Osteocyte (in vitro differentiated cells): ENCODE results near the gene FAM53B. TPM values are rescaled to one million over a fixed set of nuclear protein-coding genes. Genes with fewer than 3 reads are reported as not detected.

Experiments
- DNase-seq: peaks from one replicate; pipeline ENCODE4 v3.0.0; 2021; ENCODE audit warnings: mixed read lengths; ENCODE audit not compliant: unreplicated experiment; ENCODE audit errors: extremely low spot score
- H3K27ac Mint-ChIP-seq: one replicate; pipeline ENCODE4 v1.8.0; 2021; ENCODE audit warnings: mild to moderate bottlenecking, mixed read lengths; ENCODE audit not compliant: unreplicated experiment
- H3K27me3 Mint-ChIP-seq: one replicate; pipeline ENCODE4 v1.8.0; 2021; ENCODE audit warnings: mixed read lengths; ENCODE audit not compliant: unreplicated experiment
- H3K36me3 Mint-ChIP-seq: one replicate; pipeline ENCODE4 v1.8.0; 2021; ENCODE audit warnings: mixed read lengths; ENCODE audit not compliant: unreplicated experiment
- H3K4me1 Mint-ChIP-seq: one replicate; pipeline ENCODE4 v1.8.0; 2021; ENCODE audit warnings: mixed read lengths; ENCODE audit not compliant: unreplicated experiment
- H3K4me3 Mint-ChIP-seq: one replicate; pipeline ENCODE4 v1.8.0; 2021; ENCODE audit warnings: mild to moderate bottlenecking, moderate library complexity, mixed read lengths; ENCODE audit not compliant: unreplicated experiment
- H3K9me3 Mint-ChIP-seq: one replicate; pipeline ENCODE4 v1.8.0; 2021; ENCODE audit warnings: mixed read lengths; ENCODE audit not compliant: unreplicated experiment
- total RNA-seq: library from RNA; stranded (reverse); gene quantifications from 2 replicates; pipeline ENCODE4 v1.2.1, GENCODE V29; 2021
- TF ChIP-seq, protein P1 (sequence below): fragments of 200-600 bp; sonication (generic); IDR thresholded peaks from 2 replicates; pipeline ENCODE4 v1.5.0; 2021; ENCODE audit warnings: antibody characterized with exemption, mild to moderate bottlenecking, moderate library complexity

The FAM53B gene
- total RNA-seq, 1 donor from 2014 or later, result 14.7 TPM

GRCh38 chr10:124713679-124714255 is 30.4 kb downstream of the FAM53B start:
- no peaks in the 10 kb centered on the region for H3K27me3 Mint-ChIP-seq
- H3K36me3 Mint-ChIP-seq, result no peaks in the 10 kb centered on the region
- no peak overlapping the region for H3K4me3 Mint-ChIP-seq
- TF ChIP-seq, protein P1, sequence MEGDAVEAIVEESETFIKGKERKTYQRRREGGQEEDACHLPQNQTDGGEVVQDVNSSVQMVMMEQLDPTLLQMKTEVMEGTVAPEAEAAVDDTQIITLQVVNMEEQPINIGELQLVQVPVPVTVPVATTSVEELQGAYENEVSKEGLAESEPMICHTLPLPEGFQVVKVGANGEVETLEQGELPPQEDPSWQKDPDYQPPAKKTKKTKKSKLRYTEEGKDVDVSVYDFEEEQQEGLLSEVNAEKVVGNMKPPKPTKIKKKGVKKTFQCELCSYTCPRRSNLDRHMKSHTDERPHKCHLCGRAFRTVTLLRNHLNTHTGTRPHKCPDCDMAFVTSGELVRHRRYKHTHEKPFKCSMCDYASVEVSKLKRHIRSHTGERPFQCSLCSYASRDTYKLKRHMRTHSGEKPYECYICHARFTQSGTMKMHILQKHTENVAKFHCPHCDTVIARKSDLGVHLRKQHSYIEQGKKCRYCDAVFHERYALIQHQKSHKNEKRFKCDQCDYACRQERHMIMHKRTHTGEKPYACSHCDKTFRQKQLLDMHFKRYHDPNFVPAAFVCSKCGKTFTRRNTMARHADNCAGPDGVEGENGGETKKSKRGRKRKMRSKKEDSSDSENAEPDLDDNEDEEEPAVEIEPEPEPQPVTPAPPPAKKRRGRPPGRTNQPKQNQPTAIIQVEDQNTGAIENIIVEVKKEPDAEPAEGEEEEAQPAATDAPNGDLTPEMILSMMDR, result no peak
- H3K27ac Mint-ChIP-seq, result no peak overlapping the region
- H3K9me3 Mint-ChIP-seq, result no peaks in the 10 kb centered on the region
- H3K4me1 Mint-ChIP-seq, result no peaks in the 10 kb centered on the region
- no peak for DNase-seq

GRCh38 chr10:124712704-124713407 is 31.3 kb downstream of the FAM53B start:
- no peak for DNase-seq
- TF ChIP-seq, protein P1, result no peak
- Mint-ChIP-seq H3K27me3 (no peaks in the 10 kb centered on the region), H3K4me3 (no peak overlapping the region), H3K4me1 (no peaks in the 10 kb centered on the region), H3K27ac (peak overlapping the region; percentile 45), H3K9me3 (no peaks in the 10 kb centered on the region), H3K36me3 (no peaks in the 10 kb centered on the region)

DNA sequence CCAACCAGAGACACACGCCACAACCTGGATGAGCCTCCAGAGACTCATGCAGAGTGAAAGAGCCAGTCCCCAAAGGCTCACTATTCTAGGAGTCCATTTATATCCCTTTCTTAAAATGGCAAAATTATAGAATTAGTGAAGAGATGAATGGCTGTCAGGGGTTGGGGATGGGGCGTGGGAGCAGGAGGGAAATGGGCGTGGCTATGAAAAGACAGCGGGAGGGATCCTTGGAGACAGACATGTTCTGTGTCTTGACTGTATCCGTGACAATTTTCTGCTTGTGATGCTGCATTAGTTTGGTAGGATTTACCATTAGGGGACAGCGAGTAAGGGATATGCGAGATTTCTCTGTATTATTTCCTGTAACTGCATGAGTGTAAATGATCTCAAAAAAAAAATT is 33.0 kb downstream of the FAM53B start:
- DNase-seq, result no peak
- Mint-ChIP-seq H3K4me1 (no peaks in the 10 kb centered on the region), H3K27ac (no peak overlapping the region), H3K9me3 (no peaks in the 10 kb centered on the region), H3K27me3 (no peaks in the 10 kb centered on the region), H3K36me3 (peaks cover 3% of the 10 kb centered on the region), H3K4me3 (no peak overlapping the region)
- TF ChIP-seq, protein P1, result no peak

GRCh38 chr10:124710266-124710881 is 33.8 kb downstream of the FAM53B start:
- Mint-ChIP-seq H3K4me1 (no peaks in the 10 kb centered on the region), H3K4me3 (no peak overlapping the region), H3K27ac (no peak overlapping the region), H3K9me3 (no peaks in the 10 kb centered on the region), H3K36me3 (peaks cover 3% of the 10 kb centered on the region), H3K27me3 (no peaks in the 10 kb centered on the region)
- no peak for DNase-seq
- TF ChIP-seq, protein P1, result no peak

GRCh38 chr10:124709861-124710260 is 34.3 kb downstream of the FAM53B start:
- Mint-ChIP-seq H3K9me3 (no peaks in the 10 kb centered on the region), H3K27ac (no peak overlapping the region), H3K4me3 (no peak overlapping the region), H3K4me1 (no peaks in the 10 kb centered on the region), H3K27me3 (no peaks in the 10 kb centered on the region), H3K36me3 (peaks cover 3% of the 10 kb centered on the region)
- no peak for DNase-seq
- TF ChIP-seq, protein P1, result no peak
